ENCODE results near the gene PICALM. TPM values are rescaled to one million over a fixed set of nuclear protein-coding genes. Genes with fewer than 3 reads are reported as not detected.

PICALM gene
- total RNA-seq, 1 donor from 2014 or later: 314 TPM

DNA sequence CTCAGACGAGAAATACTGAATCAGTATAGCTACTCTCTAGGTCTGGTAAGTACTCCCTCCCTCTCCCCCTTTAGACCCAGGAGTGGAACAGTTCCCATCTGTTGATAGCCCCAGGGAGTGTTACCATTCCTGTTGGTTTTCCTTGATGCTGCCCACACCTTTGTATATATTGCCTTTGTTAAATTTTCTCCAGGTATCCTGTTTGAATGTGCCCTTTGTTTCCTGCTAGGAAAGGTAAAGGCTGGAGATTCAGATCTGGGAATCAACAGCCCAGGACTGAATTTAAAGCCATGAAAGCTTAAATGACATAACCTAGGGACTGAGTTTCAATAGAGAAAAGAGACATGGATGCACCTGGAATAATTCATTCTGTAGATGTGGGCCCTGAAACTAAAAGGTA is 145.4 kb downstream of the PICALM start:
- intact Hi-C loops (cut with DNase I): no loop called here
- DNase-seq (ENCODE audit: low spot score) (no peak), ATAC-seq (no peak)

DNA sequence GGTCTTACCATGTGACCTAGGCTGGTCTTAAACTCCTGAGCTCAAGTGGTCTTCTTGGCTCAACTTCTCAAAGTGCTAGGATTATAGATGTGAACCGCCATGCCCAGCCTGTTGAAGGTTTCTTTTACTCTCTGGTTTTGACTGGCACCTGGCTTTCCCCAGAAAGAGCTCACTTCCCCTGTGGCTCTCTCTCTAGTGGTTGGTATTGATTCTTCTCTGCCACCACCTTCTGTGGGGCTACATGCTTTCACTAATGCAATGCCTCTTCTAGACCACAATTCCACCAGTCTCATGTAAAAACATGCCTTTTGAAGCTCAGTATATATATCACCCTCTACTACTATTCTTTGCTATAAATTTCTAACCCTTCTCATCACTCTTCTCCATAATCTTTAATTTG is 146.5 kb downstream of the PICALM start:
- intact Hi-C loops (cut with DNase I): no loop called here
- ATAC-seq (no peak), DNase-seq (ENCODE audit: low spot score) (no peak)

DNA sequence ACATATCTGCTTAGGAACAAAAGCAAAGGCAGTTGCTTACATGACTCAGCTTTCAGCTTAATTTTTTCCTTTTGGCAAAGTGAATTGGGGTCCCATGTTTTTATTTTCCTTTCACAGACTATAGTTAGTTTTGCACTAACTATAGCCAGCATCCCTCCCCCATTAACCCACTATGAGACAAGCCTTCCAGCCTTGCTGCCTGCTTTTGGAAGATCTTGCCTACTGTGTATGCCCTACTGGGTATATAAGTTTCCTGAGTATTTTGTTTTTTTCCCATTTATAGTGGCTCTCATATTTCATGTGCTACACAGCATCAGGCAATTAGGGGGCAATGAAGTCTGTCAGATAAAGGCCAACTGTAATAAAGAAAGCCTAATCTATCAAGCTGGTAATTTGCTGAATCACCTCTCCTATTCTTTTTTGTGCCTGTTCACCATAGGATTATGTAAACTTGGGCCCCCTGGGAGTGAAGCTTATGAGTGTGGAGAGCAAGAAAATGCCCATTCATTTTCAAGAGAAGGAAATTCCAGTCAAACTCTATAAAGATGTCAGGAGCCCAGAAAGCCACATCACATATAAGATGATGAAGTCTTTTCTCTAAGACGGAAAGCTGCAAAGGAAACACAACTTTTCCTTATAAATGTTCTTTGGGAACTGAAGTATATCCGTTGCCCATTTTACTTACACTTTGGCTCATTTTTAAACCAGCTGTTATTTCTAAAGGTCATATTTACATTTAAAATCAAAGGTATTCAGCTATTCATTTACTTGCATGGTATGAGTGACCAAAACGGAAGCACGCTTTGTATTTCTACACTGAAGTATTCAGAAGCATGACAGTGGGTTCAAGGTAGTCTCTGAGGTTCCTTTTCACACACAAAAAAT is 149.7 kb downstream of the PICALM start:
- intact Hi-C loops (cut with DNase I): no loop called here
- no peak for ATAC-seq

DNA sequence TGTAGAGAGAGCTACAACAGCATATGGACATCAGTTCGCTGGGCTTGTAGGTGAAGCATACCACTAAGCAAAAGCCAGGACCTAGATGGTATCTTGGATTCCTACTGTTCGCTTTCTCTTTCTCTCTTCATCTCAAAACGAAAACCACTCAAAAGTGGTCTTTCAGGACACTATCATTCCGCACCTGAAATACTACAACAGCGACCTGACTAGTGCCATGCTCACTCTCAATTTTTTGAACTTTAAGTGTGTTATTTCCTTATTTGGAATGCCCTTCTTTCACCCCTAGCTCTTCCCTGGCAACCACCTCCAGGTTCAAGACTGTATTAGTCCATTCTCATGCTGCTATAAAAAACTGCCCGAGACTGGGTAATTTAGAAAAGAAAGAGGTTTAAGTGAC is 154.5 kb downstream of the PICALM start:
- intact Hi-C loops (cut with DNase I): no loop called here
- ATAC-seq (no peak), DNase-seq (ENCODE audit: low spot score) (no peak)

More for the DNA sequence above, 149.7 kb downstream of the PICALM start:
- DNase-seq (ENCODE audit: low spot score): no peak

DNA sequence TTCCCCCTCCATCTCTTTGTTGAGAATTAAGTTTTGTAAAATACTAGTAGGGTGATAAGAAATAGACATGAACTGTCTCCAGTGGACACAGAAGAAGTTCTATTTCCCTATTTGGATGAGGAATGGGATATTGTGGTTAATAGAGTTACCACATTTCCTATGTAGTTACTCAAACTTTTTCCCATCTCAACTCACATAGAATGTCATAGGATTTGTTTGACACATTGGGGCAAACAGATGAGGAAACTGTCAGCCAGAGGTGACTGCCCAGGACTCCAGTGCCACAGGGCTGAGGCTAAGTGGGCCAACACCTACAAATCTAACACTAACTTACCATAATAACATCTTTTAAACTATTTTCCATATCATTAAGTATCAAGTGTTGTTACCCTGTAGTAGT is 155.4 kb downstream of the PICALM start:
- DNase-seq (ENCODE audit: low spot score) (no peak), ATAC-seq (no peak)
- intact Hi-C loops (cut with DNase I): no loop called here

DNA sequence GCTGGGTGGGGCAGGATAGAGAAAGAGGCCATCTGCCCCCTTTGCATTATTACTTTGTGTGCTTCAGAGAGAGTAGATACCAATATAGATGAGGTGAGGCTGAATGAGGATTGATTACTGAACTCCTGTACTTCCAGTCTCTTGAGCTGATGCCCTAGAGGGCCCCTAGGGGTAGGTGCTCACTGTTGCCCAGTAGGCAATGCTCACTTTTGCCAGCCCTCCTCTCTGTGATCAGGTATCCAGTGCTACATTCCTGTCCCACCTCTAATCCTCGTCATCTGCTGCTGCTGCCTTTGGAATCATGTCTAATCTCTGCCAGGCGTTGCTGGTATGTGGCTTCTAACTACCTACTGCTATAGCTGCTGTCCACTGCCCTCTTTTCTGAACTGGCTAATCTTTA is 156.5 kb downstream of the PICALM start:
- ATAC-seq (no peak), DNase-seq (ENCODE audit: low spot score) (no peak)
- intact Hi-C loops (cut with DNase I): no loop called here

Other genes starting within 250 kb of the PICALM start
- gene CCDC83, start 213.7 kb downstream of the PICALM start, total RNA-seq: not detected
- 25.2 TPM for gene EED, start 175.7 kb upstream of the PICALM start, total RNA-seq
- 30.0 TPM for gene HIKESHI, start 233.2 kb upstream of the PICALM start, total RNA-seq